ENCODE results near the gene FAM168A.

DNA sequence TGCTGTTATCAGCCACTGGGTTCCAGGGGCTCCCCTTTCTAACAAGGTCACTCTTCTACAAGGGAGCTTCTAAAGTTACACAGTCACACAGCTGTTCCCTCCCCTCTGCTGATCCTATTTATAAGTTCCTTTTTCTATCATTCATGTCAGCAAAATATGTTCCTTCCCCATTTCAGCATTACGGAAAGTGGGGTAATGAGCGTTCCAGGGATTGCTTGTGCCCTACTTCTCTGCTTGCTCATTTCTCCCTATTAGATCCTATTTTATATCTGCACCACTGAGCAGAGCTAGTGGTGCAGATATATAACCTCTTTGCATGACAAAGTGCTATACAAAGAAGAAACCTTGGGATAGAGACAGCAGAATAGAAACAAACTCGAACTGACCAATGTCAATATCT is 25.8 kb upstream of the FAM168A start:
- TF ChIP-seq POLR2AphosphoS5 (IDR thresholded peaks at IDR 0.05; ENCODE audit: control insufficient read depth, insufficient read depth, low read depth, low read length) (no peak), SAFB2 (IDR thresholded peaks at IDR 0.05; ENCODE audit: borderline replicate concordance, low read depth, low read length, severe bottlenecking) (no peak), NR3C1 (CRISPR knock-in tag; IDR thresholded peaks at IDR 0.05) (no peak)
- TF ChIP-seq, protein P1, sequence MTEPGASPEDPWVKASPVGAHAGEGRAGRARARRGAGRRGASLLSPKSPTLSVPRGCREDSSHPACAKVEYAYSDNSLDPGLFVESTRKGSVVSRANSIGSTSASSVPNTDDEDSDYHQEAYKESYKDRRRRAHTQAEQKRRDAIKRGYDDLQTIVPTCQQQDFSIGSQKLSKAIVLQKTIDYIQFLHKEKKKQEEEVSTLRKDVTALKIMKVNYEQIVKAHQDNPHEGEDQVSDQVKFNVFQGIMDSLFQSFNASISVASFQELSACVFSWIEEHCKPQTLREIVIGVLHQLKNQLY (CRISPR knock-in tag; conservative IDR thresholded peaks at IDR 0.05): no peak
